Measurements from ENCODE around the gene AIFM3.

Gene AIFM3

DNA sequence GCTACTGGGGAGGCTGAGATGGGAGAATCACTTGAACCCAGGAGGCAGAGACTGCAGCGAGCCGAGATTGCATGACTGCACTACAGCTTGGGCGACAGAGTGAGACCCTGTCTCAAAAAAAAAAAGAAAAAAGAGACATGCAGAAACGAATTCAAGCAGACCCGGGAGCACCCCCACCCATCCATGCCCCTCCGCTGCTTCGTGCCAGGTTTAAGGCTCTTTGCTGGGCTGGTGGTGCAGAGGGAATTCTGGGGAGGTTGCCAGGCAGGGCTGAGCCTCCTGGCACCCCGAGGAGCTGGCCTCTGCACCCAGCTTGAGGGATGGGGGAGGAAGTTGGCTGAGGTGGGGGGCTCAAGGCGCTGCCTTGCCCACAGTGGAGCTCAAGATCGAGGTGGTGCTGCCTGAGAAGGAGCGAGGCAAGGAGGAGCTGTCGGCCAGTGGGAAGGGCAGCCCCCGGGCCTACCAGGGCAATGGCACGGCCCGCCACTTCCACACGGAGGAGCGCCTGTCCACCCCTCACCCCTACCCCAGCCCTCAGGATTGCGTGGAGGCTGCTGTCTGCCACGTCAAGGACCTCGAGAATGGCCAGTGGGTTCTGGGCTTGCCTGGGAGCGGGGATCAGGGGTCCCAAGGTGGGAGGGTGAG, 6.0 kb downstream of the AIFM3 start:
- no peak overlapping the region for H3K4me3 ChIP-seq (replicated peaks in 1 of 2; ENCODE audit: low read depth in 2 of 2, low read length in 2 of 2)
- no peak for DNase-seq (ENCODE audit: low read depth in 2 of 2)
- TF ChIP-seq, protein P1, sequence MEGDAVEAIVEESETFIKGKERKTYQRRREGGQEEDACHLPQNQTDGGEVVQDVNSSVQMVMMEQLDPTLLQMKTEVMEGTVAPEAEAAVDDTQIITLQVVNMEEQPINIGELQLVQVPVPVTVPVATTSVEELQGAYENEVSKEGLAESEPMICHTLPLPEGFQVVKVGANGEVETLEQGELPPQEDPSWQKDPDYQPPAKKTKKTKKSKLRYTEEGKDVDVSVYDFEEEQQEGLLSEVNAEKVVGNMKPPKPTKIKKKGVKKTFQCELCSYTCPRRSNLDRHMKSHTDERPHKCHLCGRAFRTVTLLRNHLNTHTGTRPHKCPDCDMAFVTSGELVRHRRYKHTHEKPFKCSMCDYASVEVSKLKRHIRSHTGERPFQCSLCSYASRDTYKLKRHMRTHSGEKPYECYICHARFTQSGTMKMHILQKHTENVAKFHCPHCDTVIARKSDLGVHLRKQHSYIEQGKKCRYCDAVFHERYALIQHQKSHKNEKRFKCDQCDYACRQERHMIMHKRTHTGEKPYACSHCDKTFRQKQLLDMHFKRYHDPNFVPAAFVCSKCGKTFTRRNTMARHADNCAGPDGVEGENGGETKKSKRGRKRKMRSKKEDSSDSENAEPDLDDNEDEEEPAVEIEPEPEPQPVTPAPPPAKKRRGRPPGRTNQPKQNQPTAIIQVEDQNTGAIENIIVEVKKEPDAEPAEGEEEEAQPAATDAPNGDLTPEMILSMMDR (IDR thresholded peaks at IDR 0.05; ENCODE audit: low read depth, low read length), result no peak

DNA sequence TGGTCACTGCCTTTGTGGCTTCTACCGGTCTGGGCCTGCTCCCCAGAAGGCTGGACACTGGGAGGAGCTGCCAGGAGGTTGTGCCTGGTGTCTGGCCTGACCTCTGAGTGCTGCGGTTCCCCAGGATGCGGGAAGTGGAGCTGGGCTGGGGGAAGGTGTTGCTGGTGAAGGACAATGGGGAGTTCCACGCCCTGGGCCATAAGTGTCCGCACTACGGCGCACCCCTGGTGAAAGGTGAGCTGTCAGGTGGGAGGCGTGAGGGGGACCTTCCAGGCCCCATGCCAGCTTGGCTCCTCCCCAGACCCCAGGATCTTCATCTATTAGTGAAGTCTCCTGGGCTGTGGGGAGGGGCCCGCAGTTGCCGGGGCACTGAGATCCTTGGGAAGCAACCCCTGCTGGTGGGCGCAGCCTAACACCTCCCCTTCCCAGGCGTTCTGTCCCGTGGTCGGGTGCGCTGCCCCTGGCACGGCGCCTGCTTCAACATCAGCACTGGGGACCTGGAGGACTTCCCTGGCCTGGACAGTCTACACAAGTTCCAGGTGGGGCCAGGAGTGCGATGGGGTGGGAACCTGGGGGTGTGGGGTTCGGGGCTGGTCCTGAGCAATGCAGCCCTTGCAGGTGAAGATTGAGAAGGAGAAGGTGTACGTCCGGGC, 6.7 kb downstream of the AIFM3 start:
- no peak for DNase-seq (ENCODE audit: low read depth in 2 of 2)
- TF ChIP-seq, protein P1 (IDR thresholded peaks at IDR 0.05; ENCODE audit: low read depth, low read length), result no peak
- H3K4me3 ChIP-seq (replicated peaks in 1 of 2; ENCODE audit: low read depth in 2 of 2, low read length in 2 of 2), result no peak overlapping the region

DNA sequence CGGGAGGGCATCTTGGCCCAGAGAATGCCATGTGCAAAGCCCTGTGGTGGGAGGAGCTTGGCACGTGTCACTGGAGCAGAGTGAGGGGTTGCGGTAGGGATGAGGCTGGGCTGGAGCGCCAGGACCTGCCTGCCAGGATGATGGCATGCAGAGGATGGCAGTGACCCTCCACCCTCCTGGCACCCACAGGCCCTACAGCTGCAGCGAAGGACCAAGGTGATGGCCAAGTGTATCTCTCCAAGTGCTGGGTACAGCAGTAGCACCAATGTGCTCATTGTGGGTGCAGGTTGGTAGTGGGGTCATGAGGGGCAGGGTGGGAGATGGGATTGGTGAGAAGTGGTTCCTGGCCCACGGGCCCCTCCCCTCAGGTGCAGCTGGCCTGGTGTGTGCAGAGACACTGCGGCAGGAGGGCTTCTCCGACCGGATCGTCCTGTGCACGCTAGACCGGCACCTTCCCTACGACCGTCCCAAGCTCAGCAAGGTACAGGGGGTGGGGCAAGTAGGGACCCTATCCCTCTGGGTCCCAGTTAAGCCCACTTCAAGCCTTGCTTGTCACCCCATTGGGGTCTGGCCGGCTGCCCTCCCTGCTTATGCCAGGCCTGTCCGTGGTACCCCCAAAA, 7.4 kb downstream of the AIFM3 start:
- no peak overlapping the region for H3K4me3 ChIP-seq (replicated peaks in 1 of 2; ENCODE audit: low read depth in 2 of 2, low read length in 2 of 2)
- no peak for DNase-seq (ENCODE audit: low read depth in 2 of 2)
- TF ChIP-seq, protein P1 (IDR thresholded peaks at IDR 0.05; ENCODE audit: low read depth, low read length), result no peak

DNA sequence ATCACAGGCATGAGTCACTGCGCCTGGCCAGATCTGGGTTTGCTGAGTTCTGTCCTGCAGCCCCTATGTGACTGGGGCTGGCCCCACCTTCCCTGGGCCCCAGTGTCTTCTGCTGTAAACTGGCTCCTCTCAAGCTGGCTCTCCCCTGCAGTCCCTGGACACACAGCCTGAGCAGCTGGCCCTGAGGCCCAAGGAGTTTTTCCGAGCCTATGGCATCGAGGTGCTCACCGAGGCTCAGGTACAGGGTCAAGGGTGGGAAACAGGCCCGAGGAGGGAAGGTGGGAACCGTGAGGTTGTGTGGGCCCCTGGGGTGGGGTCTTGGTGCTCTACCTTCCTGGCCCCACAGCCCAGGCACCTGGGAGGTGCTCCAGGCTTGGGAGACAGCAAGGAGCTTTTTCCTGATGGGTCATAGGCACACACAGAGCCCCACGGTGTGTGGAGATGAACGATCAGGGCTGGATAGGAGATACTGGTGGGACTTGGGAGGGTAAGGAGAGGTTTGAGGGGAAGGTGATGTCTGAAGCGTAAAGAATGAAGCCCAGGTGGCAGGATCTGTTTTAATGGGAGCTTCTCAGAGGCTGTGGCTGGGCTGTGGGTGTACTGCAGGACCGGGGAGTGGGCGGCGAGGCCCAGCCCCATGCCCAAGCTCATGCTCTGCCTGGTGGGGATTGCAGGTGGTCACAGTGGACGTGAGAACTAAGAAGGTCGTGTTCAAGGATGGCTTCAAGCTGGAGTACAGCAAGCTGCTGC, 8.7 kb downstream of the AIFM3 start:
- TF ChIP-seq, protein P1 (IDR thresholded peaks at IDR 0.05; ENCODE audit: low read depth, low read length), result no peak
- no peak for DNase-seq (ENCODE audit: low read depth in 2 of 2)
- no peak overlapping the region for H3K4me3 ChIP-seq (replicated peaks in 1 of 2; ENCODE audit: low read depth in 2 of 2, low read length in 2 of 2)

DNA sequence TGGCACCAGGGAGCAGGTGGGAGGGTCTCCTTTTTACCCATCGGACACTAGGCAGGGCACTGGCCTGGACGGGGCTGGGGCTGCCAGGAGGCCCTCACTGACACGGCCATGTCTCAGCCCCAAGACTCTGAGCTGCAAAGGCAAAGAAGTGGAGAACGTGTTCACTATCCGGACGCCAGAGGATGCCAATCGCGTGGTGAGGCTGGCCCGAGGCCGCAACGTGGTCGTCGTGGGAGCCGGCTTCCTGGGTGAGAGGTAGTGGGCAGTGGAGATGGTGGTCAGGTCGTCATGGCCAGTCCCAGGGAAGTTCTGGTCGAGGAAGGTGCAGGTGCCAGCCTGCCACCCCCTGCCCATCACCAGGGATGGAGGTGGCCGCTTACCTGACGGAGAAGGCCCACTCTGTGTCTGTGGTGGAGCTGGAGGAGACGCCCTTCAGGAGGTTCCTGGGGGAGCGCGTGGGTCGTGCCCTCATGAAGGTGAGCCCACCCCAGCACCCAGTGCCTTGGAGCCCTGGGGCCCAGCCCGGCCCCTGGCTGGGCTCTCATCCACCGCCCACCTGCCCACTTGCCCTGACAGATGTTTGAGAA, 9.3 kb downstream of the AIFM3 start:
- H3K4me3 ChIP-seq (replicated peaks in 1 of 2; ENCODE audit: low read depth in 2 of 2, low read length in 2 of 2), result no peak overlapping the region
- TF ChIP-seq, protein P1 (IDR thresholded peaks at IDR 0.05; ENCODE audit: low read depth, low read length), result no peak
- no peak for DNase-seq (ENCODE audit: low read depth in 2 of 2)

DNA sequence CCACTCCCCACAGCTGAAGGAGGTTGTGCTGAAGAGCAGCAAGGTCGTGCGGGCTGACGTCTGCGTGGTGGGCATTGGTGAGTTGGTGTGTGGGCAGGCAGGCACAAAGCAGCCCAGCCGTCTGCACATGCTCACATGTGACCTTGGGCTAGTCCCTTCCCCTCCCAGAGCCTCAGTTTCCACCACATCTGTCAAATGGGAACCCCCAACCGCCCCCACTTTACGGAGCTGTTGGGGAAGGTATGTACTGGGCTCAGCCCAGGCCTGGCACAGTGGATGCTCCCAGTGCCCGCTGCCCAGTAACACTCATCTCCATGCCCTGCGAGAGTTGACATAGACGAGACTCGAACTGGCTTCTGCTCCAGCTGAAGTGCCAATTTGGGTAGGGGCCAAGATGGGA, 10.0 kb downstream of the AIFM3 start:
- H3K4me3 ChIP-seq (replicated peaks in 1 of 2; ENCODE audit: low read depth in 2 of 2, low read length in 2 of 2), result no peak overlapping the region
- TF ChIP-seq, protein P1 (IDR thresholded peaks at IDR 0.05; ENCODE audit: low read depth, low read length), result no peak
- no peak for DNase-seq (ENCODE audit: low read depth in 2 of 2)
